ENCODE data around the gene BANF1. TPM values are rescaled to one million over a fixed set of nuclear protein-coding genes. Genes with fewer than 3 reads are reported as not detected.

Gene BANF1
- total and polyA plus RNA-seq, 2 of the 13 experiments (the other 11 are each of a cell fraction or from before 2014, with no cell fraction given): 40.5 to 86.5 TPM

DNA sequence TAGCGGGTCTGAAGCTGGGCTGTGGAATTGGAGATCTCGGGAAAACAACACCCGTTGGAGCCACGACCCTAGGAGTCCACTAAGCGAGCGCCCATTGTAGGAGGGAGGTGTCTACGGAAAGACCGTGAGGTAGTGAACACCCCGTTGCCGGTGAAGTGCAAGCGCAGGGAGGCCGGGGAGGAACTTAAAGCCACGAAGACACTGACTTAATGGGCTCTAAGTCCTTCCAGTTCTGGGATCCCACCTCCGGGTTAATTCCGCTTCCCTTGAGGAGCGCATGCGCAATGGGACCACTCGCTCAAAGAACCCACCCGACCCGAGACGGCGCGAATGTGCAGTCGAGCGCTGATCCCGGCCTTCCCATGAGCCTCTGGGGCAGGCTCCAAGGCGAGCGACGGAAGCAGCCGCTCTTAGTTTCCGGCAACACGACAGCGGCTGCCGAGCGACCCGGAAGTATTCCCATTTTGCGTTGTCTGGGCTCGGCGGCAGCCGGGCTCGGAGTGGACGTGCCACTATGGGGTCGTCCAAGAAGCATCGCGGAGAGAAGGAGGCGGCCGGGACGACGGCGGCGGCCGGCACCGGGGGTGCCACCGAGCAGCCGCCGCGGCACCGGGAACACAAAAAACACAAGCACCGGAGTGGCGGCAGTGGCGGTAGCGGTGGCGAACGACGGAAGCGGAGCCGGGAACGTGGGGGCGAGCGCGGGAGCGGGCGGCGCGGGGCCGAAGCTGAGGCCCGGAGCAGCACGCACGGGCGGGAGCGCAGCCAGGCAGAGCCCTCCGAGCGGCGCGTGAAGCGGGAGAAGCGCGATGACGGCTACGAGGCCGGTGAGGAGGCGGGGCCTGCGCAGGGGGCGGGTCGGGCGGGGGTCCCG is 40.8 kb upstream of the BANF1 start, which contains the start of gene SART1 (continued):
- TF ChIP-seq ZBTB2 (CRISPR knock-in tag; IDR thresholded peaks at IDR 0.05; ENCODE audit: low read depth) (peak; percentile 91), PHB2 (IDR thresholded peaks at IDR 0.05; ENCODE audit: partially characterized antibody) (no peak), ZBED4 (CRISPR knock-in tag; IDR thresholded peaks at IDR 0.05; ENCODE audit: borderline replicate concordance) (peak; percentile 64), NBN (conservative IDR thresholded peaks at IDR 0.05) (no peak), KDM6A (CRISPR knock-in tag; IDR thresholded peaks at IDR 0.05; ENCODE audit: low read depth) (no peak), PTBP1 (IDR thresholded peaks at IDR 0.05; ENCODE audit: low read depth, low read length, poor library complexity, severe bottlenecking) (no peak), TGIF2 (CRISPR knock-in tag; IDR thresholded peaks at IDR 0.05) (no peak), RORA (CRISPR knock-in tag; IDR thresholded peaks at IDR 0.05) (no peak), ZNF296 (CRISPR knock-in tag; conservative IDR thresholded peaks at IDR 0.05) (no peak), TEAD2 (CRISPR knock-in tag; IDR thresholded peaks at IDR 0.05) (no peak), CBX2 (IDR thresholded peaks at IDR 0.05; ENCODE audit: low read depth, low read length) (no peak), CBX2 (CRISPR knock-in tag; IDR thresholded peaks at IDR 0.05; ENCODE audit: low read depth) (no peak), ZFP37 (CRISPR knock-in tag; IDR thresholded peaks at IDR 0.05; ENCODE audit: borderline replicate concordance) (no peak)
- TF ChIP-seq, protein P1, sequence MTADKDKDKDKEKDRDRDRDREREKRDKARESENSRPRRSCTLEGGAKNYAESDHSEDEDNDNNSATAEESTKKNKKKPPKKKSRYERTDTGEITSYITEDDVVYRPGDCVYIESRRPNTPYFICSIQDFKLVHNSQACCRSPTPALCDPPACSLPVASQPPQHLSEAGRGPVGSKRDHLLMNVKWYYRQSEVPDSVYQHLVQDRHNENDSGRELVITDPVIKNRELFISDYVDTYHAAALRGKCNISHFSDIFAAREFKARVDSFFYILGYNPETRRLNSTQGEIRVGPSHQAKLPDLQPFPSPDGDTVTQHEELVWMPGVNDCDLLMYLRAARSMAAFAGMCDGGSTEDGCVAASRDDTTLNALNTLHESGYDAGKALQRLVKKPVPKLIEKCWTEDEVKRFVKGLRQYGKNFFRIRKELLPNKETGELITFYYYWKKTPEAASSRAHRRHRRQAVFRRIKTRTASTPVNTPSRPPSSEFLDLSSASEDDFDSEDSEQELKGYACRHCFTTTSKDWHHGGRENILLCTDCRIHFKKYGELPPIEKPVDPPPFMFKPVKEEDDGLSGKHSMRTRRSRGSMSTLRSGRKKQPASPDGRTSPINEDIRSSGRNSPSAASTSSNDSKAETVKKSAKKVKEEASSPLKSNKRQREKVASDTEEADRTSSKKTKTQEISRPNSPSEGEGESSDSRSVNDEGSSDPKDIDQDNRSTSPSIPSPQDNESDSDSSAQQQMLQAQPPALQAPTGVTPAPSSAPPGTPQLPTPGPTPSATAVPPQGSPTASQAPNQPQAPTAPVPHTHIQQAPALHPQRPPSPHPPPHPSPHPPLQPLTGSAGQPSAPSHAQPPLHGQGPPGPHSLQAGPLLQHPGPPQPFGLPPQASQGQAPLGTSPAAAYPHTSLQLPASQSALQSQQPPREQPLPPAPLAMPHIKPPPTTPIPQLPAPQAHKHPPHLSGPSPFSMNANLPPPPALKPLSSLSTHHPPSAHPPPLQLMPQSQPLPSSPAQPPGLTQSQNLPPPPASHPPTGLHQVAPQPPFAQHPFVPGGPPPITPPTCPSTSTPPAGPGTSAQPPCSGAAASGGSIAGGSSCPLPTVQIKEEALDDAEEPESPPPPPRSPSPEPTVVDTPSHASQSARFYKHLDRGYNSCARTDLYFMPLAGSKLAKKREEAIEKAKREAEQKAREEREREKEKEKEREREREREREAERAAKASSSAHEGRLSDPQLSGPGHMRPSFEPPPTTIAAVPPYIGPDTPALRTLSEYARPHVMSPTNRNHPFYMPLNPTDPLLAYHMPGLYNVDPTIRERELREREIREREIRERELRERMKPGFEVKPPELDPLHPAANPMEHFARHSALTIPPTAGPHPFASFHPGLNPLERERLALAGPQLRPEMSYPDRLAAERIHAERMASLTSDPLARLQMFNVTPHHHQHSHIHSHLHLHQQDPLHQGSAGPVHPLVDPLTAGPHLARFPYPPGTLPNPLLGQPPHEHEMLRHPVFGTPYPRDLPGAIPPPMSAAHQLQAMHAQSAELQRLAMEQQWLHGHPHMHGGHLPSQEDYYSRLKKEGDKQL (CRISPR knock-in tag; IDR thresholded peaks at IDR 0.05; ENCODE audit: low read depth): no peak
- TF ChIP-seq, protein P2, sequence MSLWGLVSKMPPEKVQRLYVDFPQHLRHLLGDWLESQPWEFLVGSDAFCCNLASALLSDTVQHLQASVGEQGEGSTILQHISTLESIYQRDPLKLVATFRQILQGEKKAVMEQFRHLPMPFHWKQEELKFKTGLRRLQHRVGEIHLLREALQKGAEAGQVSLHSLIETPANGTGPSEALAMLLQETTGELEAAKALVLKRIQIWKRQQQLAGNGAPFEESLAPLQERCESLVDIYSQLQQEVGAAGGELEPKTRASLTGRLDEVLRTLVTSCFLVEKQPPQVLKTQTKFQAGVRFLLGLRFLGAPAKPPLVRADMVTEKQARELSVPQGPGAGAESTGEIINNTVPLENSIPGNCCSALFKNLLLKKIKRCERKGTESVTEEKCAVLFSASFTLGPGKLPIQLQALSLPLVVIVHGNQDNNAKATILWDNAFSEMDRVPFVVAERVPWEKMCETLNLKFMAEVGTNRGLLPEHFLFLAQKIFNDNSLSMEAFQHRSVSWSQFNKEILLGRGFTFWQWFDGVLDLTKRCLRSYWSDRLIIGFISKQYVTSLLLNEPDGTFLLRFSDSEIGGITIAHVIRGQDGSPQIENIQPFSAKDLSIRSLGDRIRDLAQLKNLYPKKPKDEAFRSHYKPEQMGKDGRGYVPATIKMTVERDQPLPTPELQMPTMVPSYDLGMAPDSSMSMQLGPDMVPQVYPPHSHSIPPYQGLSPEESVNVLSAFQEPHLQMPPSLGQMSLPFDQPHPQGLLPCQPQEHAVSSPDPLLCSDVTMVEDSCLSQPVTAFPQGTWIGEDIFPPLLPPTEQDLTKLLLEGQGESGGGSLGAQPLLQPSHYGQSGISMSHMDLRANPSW (CRISPR knock-in tag; IDR thresholded peaks at IDR 0.05; ENCODE audit: borderline replicate concordance): no peak

Data from HepG2 (cell line).